GM12878 (cell line): ENCODE results near the gene TUBB4B. TPM values are rescaled to one million over a fixed set of nuclear protein-coding genes. Genes with fewer than 3 reads are reported as not detected.

Source experiments
- ATAC-seq: fragments of 200-7000 bp; cut with Tn5 transposase; 3 replicates; pipeline ENCODE4 v1.9.1; 2020; ENCODE audit warnings: mild to moderate bottlenecking, moderate library complexity
- BruUV-seq: library from RNA; stranded (reverse); fragments of 400-500 nt; replicated peaks from 2 replicates; lab custom pipeline; 2021; lab: Mats Ljungman, UMichigan
- CTCF ChIA-PET: fragments of 300-600 bp; sonication (Branson Sonifier 250); formaldehyde crosslinking; extraction: SDS; loops from one replicate; lab custom pipeline; 2021; ENCODE audit warnings: inconsistent platforms; lab: Yijun Ruan, JAX
- POLR2A ChIA-PET: fragments of 350-600 bp; formaldehyde crosslinking; extraction: SDS; loops from one replicate; lab custom pipeline; 2021; ENCODE audit warnings: inconsistent platforms; lab: Charles Lee
- RAD21 ChIA-PET: fragments of 300-600 bp; sonication (Branson Sonifier 250); formaldehyde crosslinking; loops from one replicate; lab custom pipeline; 2023; ENCODE audit warnings: antibody characterized with exemption; ENCODE audit not compliant: unreplicated experiment; lab: Charles Lee
- SMC1A ChIA-PET: fragments of 300-600 bp; sonication (Branson Sonifier 250); formaldehyde crosslinking; loops from one replicate; lab custom pipeline; 2023; ENCODE audit not compliant: unreplicated experiment, uncharacterized antibody; lab: Charles Lee
- DNase-seq: peaks from one replicate; pipeline ENCODE4 v3.0.0-alpha.2; 2011; ENCODE audit warnings: low read depth, low spot score
- FAIRE-seq: peaks from 3 replicates; lab custom pipeline; 2011; peaks lifted over from hg19 to GRCh38; lab: Jason Lieb, UNC
- H2AFZ ChIP-seq: 2 replicates; pipeline ENCODE4 v1.6.0; 2011; ENCODE audit warnings: low read depth, low read length, control low read depth; ENCODE audit not compliant: control insufficient read depth
- H3K27ac ChIP-seq: 2 replicates; pipeline ENCODE4 v1.5.1; 2011; ENCODE audit warnings: control low read depth; ENCODE audit not compliant: control insufficient read depth, insufficient read depth
- H3K27me3 ChIP-seq, 2 experiments: replicated peaks in 1 of 2; 2 replicates each; pipeline versions ENCODE4 v1.6.0 to v1.6.1; 2011; ENCODE audit warnings: low read length in 1 of 2; ENCODE audit not compliant: control insufficient read depth in 2 of 2, insufficient read depth in 2 of 2
- H3K36me3 ChIP-seq, 2 experiments: 2 replicates each; pipeline ENCODE4 v1.5.1; 2011; ENCODE audit warnings: low read length in 1 of 2; ENCODE audit not compliant: control insufficient read depth in 2 of 2, insufficient read depth in 2 of 2
- H3K4me1 ChIP-seq: 2 replicates; pipeline ENCODE4 v1.6.1; 2011; ENCODE audit warnings: mild to moderate bottlenecking, low read length, moderate library complexity, mixed read lengths; ENCODE audit not compliant: control insufficient read depth, insufficient read depth
- H3K4me2 ChIP-seq: 2 replicates; pipeline ENCODE4 v1.6.0; 2011; ENCODE audit warnings: control low read depth; ENCODE audit not compliant: control insufficient read depth, insufficient read depth
- H3K4me3 ChIP-seq: fragments of 200-600 bp; sonication (generic); 2 replicates; pipeline ENCODE4 v1.5.1; 2016
- H3K79me2 ChIP-seq: 2 replicates; pipeline ENCODE4 v1.6.0; 2011; ENCODE audit warnings: low read length; ENCODE audit not compliant: control insufficient read depth, insufficient read depth
- H3K9ac ChIP-seq: 2 replicates; pipeline ENCODE4 v1.8.0; 2011; ENCODE audit warnings: low read length, control low read depth, mixed read lengths; ENCODE audit not compliant: control insufficient read depth, insufficient read depth
- H3K9me3 ChIP-seq: replicated peaks from 3 replicates; pipeline ENCODE4 v1.5.1; 2011; ENCODE audit warnings: mild to moderate bottlenecking, low read length; ENCODE audit not compliant: control insufficient read depth, insufficient read depth
- H4K20me1 ChIP-seq: 2 replicates; pipeline ENCODE4 v1.6.0; 2011; ENCODE audit not compliant: control insufficient read depth, insufficient read depth
- BMI1 ChIP-seq: fragments of 450-650 bp; IDR thresholded peaks from 2 replicates; pipeline ENCODE4 v1.6.1; 2016; ENCODE audit warnings: mild to moderate bottlenecking, moderate library complexity, borderline replicate concordance
- CBX5 ChIP-seq: sonication (generic); IDR thresholded peaks from 2 replicates; pipeline ENCODE4 v1.6.1; 2016; ENCODE audit warnings: low read depth, moderate library complexity, mild to moderate bottlenecking, inconsistent platforms
- CHD2 ChIP-seq: IDR thresholded peaks from 2 replicates; pipeline ENCODE4 v1.6.1; 2011; ENCODE audit warnings: low read depth, low read length, improper control_type of control experiment, borderline replicate concordance
- CREM ChIP-seq: IDR thresholded peaks from 2 replicates; pipeline ENCODE4 v1.6.1; 2014; ENCODE audit warnings: antibody characterized with exemption, low read depth
- ELK1 ChIP-seq: IDR thresholded peaks from 2 replicates; pipeline ENCODE4 v1.6.1; 2012; ENCODE audit warnings: low read depth, low read length, improper control_type of control experiment
- ETV6 ChIP-seq, 2 experiments: fragments of 450-650 bp in 1 of 2; IDR thresholded peaks in 1 of 2; conservative IDR thresholded peaks in 1 of 2; 2 replicates each; pipeline ENCODE4 v1.6.1; 2014; ENCODE audit warnings: antibody characterized with exemption in 1 of 2, borderline replicate concordance in 1 of 2, low read depth in 1 of 2, mild to moderate bottlenecking in 1 of 2, moderate library complexity in 1 of 2
- JUNB ChIP-seq: IDR thresholded peaks from 2 replicates; pipeline ENCODE4 v1.6.1; 2016; ENCODE audit warnings: antibody characterized with exemption, mild to moderate bottlenecking
- LARP7 ChIP-seq: fragments of 450-650 bp; IDR thresholded peaks from 2 replicates; pipeline ENCODE4 v1.6.1; 2017; ENCODE audit warnings: mild to moderate bottlenecking
- MEF2A ChIP-seq: IDR thresholded peaks from 2 replicates; pipeline ENCODE4 v1.6.1; 2011; ENCODE audit warnings: low read depth, mild to moderate bottlenecking, low read length, moderate library complexity; ENCODE audit not compliant: insufficient read depth
- MEF2B ChIP-seq: fragments of 450-650 bp; IDR thresholded peaks from 2 replicates; pipeline ENCODE4 v1.6.1; 2018; ENCODE audit warnings: mild to moderate bottlenecking, moderate library complexity; ENCODE audit not compliant: partially characterized antibody, poor library complexity, severe bottlenecking
- MYC ChIP-seq: IDR thresholded peaks from 2 replicates; pipeline ENCODE4 v1.6.1; 2011; ENCODE audit warnings: mild to moderate bottlenecking, low read length, moderate library complexity, inconsistent platforms; ENCODE audit not compliant: insufficient read depth, insufficient replicate concordance, insufficient read length, severe bottlenecking
- NR2F1 ChIP-seq: fragments of 450-650 bp; conservative IDR thresholded peaks from 2 replicates; pipeline ENCODE4 v1.6.1; 2017; ENCODE audit warnings: mild to moderate bottlenecking
- PAX5 ChIP-seq: IDR thresholded peaks from 2 replicates; pipeline ENCODE4 v1.6.1; 2011; ENCODE audit warnings: low read depth, low read length, borderline replicate concordance
- PAX8 ChIP-seq: fragments of 450-650 bp; IDR thresholded peaks from 2 replicates; pipeline ENCODE4 v1.6.1; 2017; ENCODE audit warnings: mild to moderate bottlenecking, moderate library complexity
- RBBP5 ChIP-seq: fragments of 200-600 bp; sonication (generic); conservative IDR thresholded peaks from 2 replicates; pipeline ENCODE4 v1.6.1; 2016
- RCOR1 ChIP-seq: conservative IDR thresholded peaks from 2 replicates; pipeline ENCODE4 v1.6.1; 2012; ENCODE audit warnings: low read depth, low read length, improper control_type of control experiment
- SIN3A ChIP-seq: IDR thresholded peaks from 2 replicates; pipeline ENCODE4 v1.6.1; 2012; ENCODE audit warnings: low read depth, low read length, improper control_type of control experiment
- TAF1 ChIP-seq: IDR thresholded peaks from 2 replicates; pipeline ENCODE4 v1.6.1; 2011; ENCODE audit warnings: mild to moderate bottlenecking, low read depth, low read length, borderline replicate concordance
- ZNF384 ChIP-seq: IDR thresholded peaks from 2 replicates; pipeline ENCODE4 v1.6.1; 2012; ENCODE audit warnings: low read depth, mild to moderate bottlenecking, low read length, improper control_type of control experiment, borderline replicate concordance
- WGBS: methylation state at CpG from one replicate; pipeline ENCODE4 v1.1.6; 2016; ENCODE audit warnings: low lambda C conversion rate; ENCODE audit not compliant: insufficient replicate concordance, insufficient coverage; ENCODE audit errors: missing lambda C conversion rate; 5-methylcytosine and 5-hydroxymethylcytosine counted together
- in situ Hi-C: fragments of 300-500 bp; cut with MboI; formaldehyde crosslinking; loops from 9 replicates; pipeline ENCODE4 v1.14.3; 2018; ENCODE audit warnings: mixed read lengths
- intact Hi-C: fragments of 100-400 bp; cut with micrococcal nuclease; formaldehyde crosslinking; loops from one replicate; pipeline ENCODE4 v1.14.2; 2022; ENCODE audit not compliant: unreplicated experiment
- polyA plus RNA-seq, 11 experiments: library from polyadenylated mRNA; depleted of rRNA in 4 of 11; unstranded in 6 of 11; stranded (reverse) in 5 of 11; fragments of >200 nt; fragmentation: Nextera tagmentation in 4 of 11; fragmentation: Illumina TruSeq in 1 of 11; extraction: Ambion mirVana in 4 of 11; extraction: Trizol in 1 of 11; gene quantifications; 1 replicate in 1 of 11; 2 replicates in 10 of 11; pipeline versions ENCODE4 v1.2.1 to v1.2.3, GENCODE V29; 2011 to 2016; ENCODE audit warnings: inconsistent platforms in 2 of 11, missing spikeins in 2 of 11, low read depth in 1 of 11
- total RNA-seq, 4 experiments: library from RNA; depleted of rRNA in 3 of 4; stranded (reverse); fragments of >200 nt in 3 of 4; fragmentation: Illumina TruSeq in 1 of 4; extraction: Trizol in 1 of 4; gene quantifications; 2 replicates each; pipeline versions ENCODE4 v1.2.1 to v1.2.3, GENCODE V29; 2013 to 2021

Gene TUBB4B
- total and polyA plus RNA-seq, 10 of the 15 experiments (the other 5 are each of a cell fraction or from before 2014, with no cell fraction given): 23.0 to 532 (median 254) TPM

DNA sequence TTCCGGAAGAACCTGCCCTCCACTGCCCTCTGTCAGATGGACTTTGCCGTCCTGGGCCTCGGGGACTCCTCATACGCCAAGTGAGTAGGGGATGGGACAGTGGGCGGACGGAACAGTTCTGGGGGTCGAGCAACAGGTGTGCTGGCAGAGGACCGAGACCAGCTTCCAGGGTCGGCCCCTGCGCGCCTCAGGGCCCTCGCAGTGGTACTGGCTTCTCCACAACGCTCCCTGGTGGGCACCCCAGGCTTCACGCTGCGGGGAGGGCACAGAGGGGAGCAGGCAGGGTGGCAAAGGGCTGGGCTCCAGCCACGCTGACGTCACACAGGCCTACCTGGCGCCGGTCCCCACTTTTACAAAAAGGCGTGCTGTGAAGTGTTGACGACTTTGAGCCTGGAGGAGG, 28.6 kb upstream of the TUBB4B start:
- H3K4me3 ChIP-seq: no peak overlapping the region
- SMC1A ChIA-PET: no interaction called here
- no peaks in the 10 kb centered on the region for H4K20me1 ChIP-seq
- peaks cover 0 to 4% of the 10 kb centered on the region in 2 experiments; a peak in 3 of 4 replicates for H3K36me3 ChIP-seq
- no peak overlapping the region for H3K9ac ChIP-seq
- WGBS: 95% methylated on average over 21 of the region's 21 CpGs
- no peak for DNase-seq
- H3K27me3 ChIP-seq: no peaks in the 10 kb centered on the region
- no peak for FAIRE-seq
- RAD21 ChIA-PET: interaction anchor here (1.0 kb wide), 1 partner anchor 11 kb away, joined by 4 read pairs; no protein-coding TSS in a partner anchor
- no peaks in the 10 kb centered on the region for H3K9me3 ChIP-seq
- no peak overlapping the region for H3K4me2 ChIP-seq
- TF ChIP-seq CBX5 (no peak), MEF2A (no peak), ZNF384 (no peak), SIN3A (no peak), MEF2B (no peak), RCOR1 (no peak), JUNB (no peak), BMI1 (no peak), PAX5 (no peak), MYC (no peak), RBBP5 (no peak), CHD2 (no peak), NR2F1 (no peak), ELK1 (no peak), TAF1 (no peak), ETV6 (conservative IDR thresholded peaks at IDR 0.05 in 1 of 2, IDR thresholded peaks at IDR 0.05 in 1 of 2; ENCODE audit: borderline replicate concordance in 1 of 2, low read depth in 1 of 2) (no peak), PAX8 (no peak), CREM (no peak), LARP7 (no peak)
- BruUV-seq: no TSS peak
- CTCF ChIA-PET: no interaction called here
- intact Hi-C loops: no loop called here
- no peak overlapping the region for H3K27ac ChIP-seq
- ATAC-seq: peak; percentile 29; the same call in 2 of the 3 replicates
- no peaks in the 10 kb centered on the region for H3K4me1 ChIP-seq
- H3K79me2 ChIP-seq: no peaks in the 10 kb centered on the region; the same call in 1 of the 2 replicates
- in situ Hi-C loops: no loop called here
- H2AFZ ChIP-seq: no peak overlapping the region
- POLR2A ChIA-PET: interaction anchor here (0.5 kb wide), 1 partner anchor 80 kb away, joined by 3 read pairs; no protein-coding TSS in a partner anchor
